Activated naive CD8-positive, alpha-beta T cell treated with anti-CD3 and anti-CD28 coated beads, Interleukin-2, amount 10 ng/mL, durations not matched to agents 7 days and 5 days (primary cell): ENCODE results near the gene OTULINL. TPM values are rescaled to one million over a fixed set of nuclear protein-coding genes. Genes with fewer than 3 reads are reported as not detected.

Source experiments
- total RNA-seq, 2 experiments: library from RNA; stranded (reverse); gene quantifications; one replicate each; pipeline ENCODE4 v1.2.3, GENCODE V29; 2021

Gene OTULINL
- total RNA-seq, 2 experiments from 2014 or later: 67.7 to 68.4 TPM

Other genes with a start within 250 kb of the OTULINL start
- gene OTULIN, start 82.9 kb downstream of the OTULINL start, total RNA-seq: 10 to 100 TPM; 82.7 to 86.6 TPM